H1 (cell line): ENCODE data around the gene RNF152. TPM values are rescaled to one million over a fixed set of nuclear protein-coding genes. Genes with fewer than 3 reads are reported as not detected.

Experiments used
- CTCF ChIA-PET: fragments of 300-600 bp; sonication (Branson Sonifier 250); formaldehyde crosslinking; loops from one replicate; lab custom pipeline; 2021; ENCODE audit not compliant: partially characterized antibody; lab: Charles Lee
- POLR2A ChIA-PET: fragments of 300-600 bp; sonication (Branson Sonifier 250); formaldehyde crosslinking; loops from one replicate; lab custom pipeline; 2021; ENCODE audit warnings: inconsistent platforms; ENCODE audit not compliant: partially characterized antibody; lab: Charles Lee
- DNase-seq, 2 experiments: peaks; one replicate each; pipeline versions ENCODE4 v3.0.0 to v3.0.0-alpha.2; 2010 to 2022; ENCODE audit warnings: low spot score in 2 of 2, low read depth in 1 of 2, mixed read lengths in 1 of 2
- FAIRE-seq: peaks from 2 replicates; lab custom pipeline; 2011; peaks lifted over from hg19 to GRCh38; lab: Jason Lieb, UNC
- H2AFZ ChIP-seq: 2 replicates; pipeline ENCODE4 v1.8.1; 2012; ENCODE audit warnings: low read length, inconsistent platforms
- H2AK5ac ChIP-seq: 2 replicates; pipeline ENCODE4 v1.6.1; 2013; ENCODE audit warnings: low read depth, low read length
- H2BK120ac ChIP-seq: replicated peaks from 2 replicates; pipeline ENCODE3; 2013; ENCODE audit warnings: low read depth, low read length, inconsistent platforms
- H2BK12ac ChIP-seq: 2 replicates; pipeline ENCODE4 v1.6.1; 2013; ENCODE audit warnings: low read depth, low read length
- H2BK15ac ChIP-seq: 2 replicates; pipeline ENCODE4 v1.6.1; 2013; ENCODE audit warnings: low read length
- H2BK20ac ChIP-seq: 2 replicates; pipeline ENCODE4 v1.6.1; 2013; ENCODE audit warnings: low read length
- H2BK5ac ChIP-seq: 2 replicates; pipeline ENCODE4 v1.6.1; 2013; ENCODE audit warnings: low read depth, low read length
- H3K14ac ChIP-seq: 2 replicates; pipeline ENCODE4 v1.6.1; 2013; ENCODE audit warnings: inconsistent platforms; ENCODE audit not compliant: insufficient read length
- H3K18ac ChIP-seq: 2 replicates; pipeline ENCODE4 v1.6.1; 2013; ENCODE audit warnings: low read length; ENCODE audit errors: extremely low read depth
- H3K23ac ChIP-seq: 2 replicates; pipeline ENCODE4 v1.6.1; 2013; ENCODE audit warnings: inconsistent platforms; ENCODE audit not compliant: insufficient read length
- H3K23me2 ChIP-seq: 2 replicates; pipeline ENCODE4 v1.6.1; 2013; ENCODE audit warnings: low read depth, low read length
- H3K27ac ChIP-seq: 2 replicates; pipeline ENCODE4 v1.6.1; 2011; ENCODE audit warnings: low read depth, low read length, inconsistent platforms
- H3K27me3 ChIP-seq, 4 experiments: replicated peaks in 1 of 4; 1 replicate in 1 of 4; 2 replicates in 3 of 4; pipeline versions ENCODE4 v1.6.1 to v1.8.1; 2011 to 2013; ENCODE audit warnings: low read length in 3 of 4, mild to moderate bottlenecking in 3 of 4, inconsistent platforms in 2 of 4, mixed read lengths in 2 of 4, moderate library complexity in 1 of 4; ENCODE audit not compliant: control insufficient read depth in 3 of 4, insufficient read depth in 3 of 4; ENCODE audit errors: extremely low read depth in 1 of 4
- H3K36me3 ChIP-seq, 4 experiments: 2 replicates each; pipeline versions ENCODE4 v1.6.1 to v1.8.1; 2011 to 2013; ENCODE audit warnings: mild to moderate bottlenecking in 4 of 4, low read length in 3 of 4, moderate library complexity in 2 of 4, control low read depth in 1 of 4, inconsistent platforms in 1 of 4; ENCODE audit not compliant: insufficient read depth in 4 of 4, control insufficient read depth in 2 of 4
- H3K4ac ChIP-seq: replicated peaks from 2 replicates; pipeline ENCODE3; 2013; ENCODE audit warnings: low read length, low read depth, mixed read lengths, inconsistent platforms; ENCODE audit not compliant: insufficient read length
- H3K4me1 ChIP-seq, 4 experiments: replicated peaks in 1 of 4; 1 replicate in 1 of 4; 2 replicates in 3 of 4; pipeline versions ENCODE4 v1.6.1 to v1.8.1; 2011 to 2013; ENCODE audit warnings: low read length in 3 of 4, inconsistent platforms in 2 of 4, mixed read lengths in 1 of 4; ENCODE audit not compliant: insufficient read depth in 4 of 4, control insufficient read depth in 3 of 4
- H3K4me2 ChIP-seq, 2 experiments: 2 replicates each; pipeline versions ENCODE4 v1.6.1 to v1.8.1; 2011 to 2013; ENCODE audit warnings: low read depth in 2 of 2, low read length in 2 of 2, control low read depth in 1 of 2, inconsistent platforms in 1 of 2, mild to moderate bottlenecking in 1 of 2; ENCODE audit not compliant: insufficient read depth in 1 of 2
- H3K4me3 ChIP-seq, 4 experiments: fragments of 200-600, 300-600 bp in 1 of 4; sonication (generic), shearing (Covaris generic), sonication (Bioruptor Twin) in 1 of 4; 2 replicates each; pipeline versions ENCODE4 v1.5.1 to v1.8.1; 2011 to 2016; ENCODE audit warnings: low read length in 4 of 4, low read depth in 3 of 4, control low read depth in 2 of 4, inconsistent platforms in 2 of 4, mild to moderate bottlenecking in 2 of 4, mixed read lengths in 1 of 4, moderate library complexity in 1 of 4; ENCODE audit not compliant: insufficient read depth in 2 of 4; ENCODE audit errors: extremely low read depth in 1 of 4
- H3K56ac ChIP-seq: replicated peaks from 2 replicates; pipeline ENCODE3; 2013; ENCODE audit warnings: low read depth, mild to moderate bottlenecking, mixed read lengths, low read length, inconsistent platforms; ENCODE audit not compliant: insufficient read length
- H3K79me1 ChIP-seq: 2 replicates; pipeline ENCODE4 v1.6.1; 2013; ENCODE audit warnings: low read depth, low read length, control low read depth
- H3K79me2 ChIP-seq, 2 experiments: 2 replicates each; pipeline versions ENCODE4 v1.6.1 to v1.8.1; 2012 to 2013; ENCODE audit warnings: low read length in 2 of 2, mild to moderate bottlenecking in 2 of 2, inconsistent platforms in 1 of 2; ENCODE audit not compliant: insufficient read depth in 2 of 2, control insufficient read depth in 1 of 2
- H3K9ac ChIP-seq, 4 experiments: replicated peaks in 1 of 4; 1 replicate in 1 of 4; 2 replicates in 3 of 4; pipeline versions ENCODE4 v1.6.1 to v1.8.1; 2011 to 2013; ENCODE audit warnings: low read depth in 3 of 4, low read length in 3 of 4, control low read depth in 2 of 4, mild to moderate bottlenecking in 2 of 4, moderate library complexity in 2 of 4, inconsistent platforms in 1 of 4; ENCODE audit errors: extremely low read depth in 1 of 4
- H3K9me3 ChIP-seq, 2 experiments: 2 replicates each; pipeline versions ENCODE4 v1.6.1 to v1.8.1; 2012 to 2013; ENCODE audit warnings: mild to moderate bottlenecking in 2 of 2, moderate library complexity in 2 of 2, control low read depth in 1 of 2, inconsistent platforms in 1 of 2, low read depth in 1 of 2, low read length in 1 of 2, mixed read lengths in 1 of 2; ENCODE audit not compliant: insufficient read depth in 2 of 2
- H4K20me1 ChIP-seq, 2 experiments: replicated peaks in 1 of 2; 2 replicates each; pipeline versions ENCODE3 to v1.8.1; 2011 to 2013; ENCODE audit warnings: inconsistent platforms in 2 of 2, low read length in 2 of 2, mild to moderate bottlenecking in 1 of 2; ENCODE audit not compliant: insufficient read depth in 2 of 2, control insufficient read depth in 1 of 2
- H4K5ac ChIP-seq: 2 replicates; pipeline ENCODE4 v1.6.1; 2013; ENCODE audit warnings: low read length, low read depth, mixed read lengths, inconsistent platforms; ENCODE audit not compliant: insufficient read length
- H4K8ac ChIP-seq: 2 replicates; pipeline ENCODE4 v1.8.0; 2013; ENCODE audit warnings: mild to moderate bottlenecking, moderate library complexity, low read length, inconsistent platforms; ENCODE audit not compliant: insufficient read depth; ENCODE audit errors: extremely low read depth
- H4K91ac ChIP-seq: replicated peaks from 2 replicates; pipeline ENCODE3; 2013; ENCODE audit warnings: low read length, mixed read lengths, inconsistent platforms; ENCODE audit not compliant: insufficient read length
- BACH1 ChIP-seq: IDR thresholded peaks from 2 replicates; pipeline ENCODE4 v1.6.1; 2012; ENCODE audit warnings: low read length, improper control_type of control experiment
- EGR1 ChIP-seq: IDR thresholded peaks from 2 replicates; pipeline ENCODE4 v1.6.1; 2011; ENCODE audit warnings: low read depth, low read length, borderline replicate concordance
- FOSL1 ChIP-seq: IDR thresholded peaks from 2 replicates; pipeline ENCODE4 v1.6.1; 2011; ENCODE audit warnings: mild to moderate bottlenecking, low read depth, low read length, moderate library complexity; ENCODE audit not compliant: insufficient read depth
- GABPA ChIP-seq: IDR thresholded peaks from 2 replicates; pipeline ENCODE4 v1.6.1; 2011; ENCODE audit warnings: mild to moderate bottlenecking, low read length, moderate library complexity, borderline replicate concordance; ENCODE audit not compliant: insufficient read depth
- PHF8 ChIP-seq: fragments of 200-600 bp; sonication (generic); conservative IDR thresholded peaks from 2 replicates; pipeline ENCODE4 v1.7.1; 2012; ENCODE audit warnings: low read depth, mild to moderate bottlenecking, inconsistent platforms, low read length, moderate library complexity
- RFX5 ChIP-seq: IDR thresholded peaks from 2 replicates; pipeline ENCODE4 v1.6.1; 2011; ENCODE audit warnings: low read depth, low read length, improper control_type of control experiment, borderline replicate concordance
- RNF2 ChIP-seq: fragments of 200-900, 300-1000 bp; sonication (generic); IDR thresholded peaks from 2 replicates; pipeline ENCODE4 v1.7.1; 2016; ENCODE audit warnings: borderline replicate concordance, low read depth, mild to moderate bottlenecking, antibody characterized with exemption, low read length; ENCODE audit not compliant: poor library complexity, severe bottlenecking; ENCODE audit errors: missing control alignments
- RXRA ChIP-seq: IDR thresholded peaks from 2 replicates; pipeline ENCODE4 v1.6.1; 2011; ENCODE audit warnings: low read depth, mild to moderate bottlenecking, low read length, moderate library complexity; ENCODE audit not compliant: insufficient read depth
- SRF ChIP-seq: IDR thresholded peaks from 2 replicates; pipeline ENCODE4 v1.6.1; 2011; ENCODE audit warnings: mild to moderate bottlenecking, low read depth, low read length, moderate library complexity
- TAF7 ChIP-seq: optimal IDR thresholded peaks from 2 replicates; pipeline ENCODE3; 2011; ENCODE audit warnings: low read depth, mild to moderate bottlenecking, inconsistent platforms, low read length, moderate library complexity, borderline replicate concordance
- TBP ChIP-seq: IDR thresholded peaks from 2 replicates; pipeline ENCODE4 v1.6.1; 2011; ENCODE audit warnings: low read depth, low read length, improper control_type of control experiment
- TCF12 ChIP-seq: IDR thresholded peaks from 2 replicates; pipeline ENCODE4 v1.6.1; 2011; ENCODE audit warnings: low read depth, mild to moderate bottlenecking, low read length
- YY1 ChIP-seq: IDR thresholded peaks from 2 replicates; pipeline ENCODE4 v1.6.1; 2011; ENCODE audit warnings: low read depth, mild to moderate bottlenecking, low read length
- WGBS, 2 experiments: shearing (Covaris generic) in 1 of 2; methylation state at CpG; one replicate each; pipeline versions ENCODE4 v1.1.6 to v1.1.7; 2013 to 2015; ENCODE audit warnings: low lambda C conversion rate in 2 of 2, mixed read lengths in 2 of 2, inconsistent platforms in 1 of 2, low coverage in 1 of 2, missing lambda C conversion rate in 1 of 2; ENCODE audit not compliant: insufficient replicate concordance in 2 of 2, insufficient coverage in 1 of 2, insufficient read length in 1 of 2; ENCODE audit errors: extremely low coverage in 1 of 2, missing lambda C conversion rate in 1 of 2; 5-methylcytosine and 5-hydroxymethylcytosine counted together
- polyA plus RNA-seq, 7 experiments: library from polyadenylated mRNA; depleted of rRNA in 3 of 7; stranded (reverse) in 5 of 7; unstranded in 2 of 7; fragments of >200 nt in 5 of 7; fragments of 200-250 nt in 2 of 7; gene quantifications; 1 replicate in 5 of 7; 2 replicates in 1 of 7; 4 replicates in 1 of 7; pipeline versions ENCODE4 v1.2.1 to v1.2.3, GENCODE V29; 2011 to 2013; ENCODE audit warnings: missing spikeins in 2 of 7, mixed read lengths in 2 of 7
- total RNA-seq: library from RNA; stranded (reverse); fragmentation: NEBNext Ultra II Directional; extraction: Animal tissue kit (Norgen Biotek cat#: 25700); gene quantifications from 2 replicates; pipeline ENCODE4 v1.2.1, GENCODE V29; 2021
- TF ChIP-seq, protein P1 (sequence below): IDR thresholded peaks from 2 replicates; pipeline ENCODE4 v1.6.1; 2012; ENCODE audit warnings: inconsistent platforms

RNF152 gene
- total and polyA plus RNA-seq, 2 of the 8 experiments (the other 6 are each of a cell fraction or from before 2014, with no cell fraction given): 1.1 to 2.7 TPM

DNA sequence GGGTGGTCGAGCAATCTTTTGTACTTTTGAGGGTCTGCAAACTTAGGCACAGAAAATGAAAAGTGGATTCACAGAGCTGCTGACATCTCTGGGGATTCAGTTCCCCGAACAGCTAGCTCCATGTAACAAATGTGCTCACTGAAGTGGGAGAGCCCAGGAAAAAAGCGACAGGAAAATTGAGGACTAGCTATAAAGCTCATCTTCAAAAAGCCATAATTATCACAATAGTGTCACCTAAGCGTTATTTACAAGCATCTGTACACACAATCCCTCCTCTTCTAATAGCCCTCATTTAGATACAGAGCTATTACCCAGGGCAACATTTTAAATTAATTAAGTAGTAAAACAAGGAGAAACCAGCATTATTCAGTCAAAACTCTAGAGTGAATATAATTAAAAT lies 36.1 kb downstream of the RNF152 start:
- H3K9ac ChIP-seq: no peak overlapping the region
- no peaks in the 10 kb centered on the region for H3K36me3 ChIP-seq
- no peak overlapping the region for H3K18ac ChIP-seq
- no peaks in the 10 kb centered on the region for H3K9me3 ChIP-seq
- H3K27ac ChIP-seq: no peak overlapping the region
- no peak overlapping the region for H2AK5ac ChIP-seq
- no peaks in the 10 kb centered on the region for H3K79me2 ChIP-seq
- no peak overlapping the region for H2BK12ac ChIP-seq
- no peak overlapping the region for H3K4ac ChIP-seq
- no peak for FAIRE-seq
- H3K79me1 ChIP-seq: no peaks in the 10 kb centered on the region
- H4K5ac ChIP-seq: no peak overlapping the region
- H3K4me1 ChIP-seq: peaks cover 0 to 6% (median 1%) of the 10 kb centered on the region in 4 experiments; a peak in 2 of 7 replicates
- H4K8ac ChIP-seq: no peak overlapping the region
- no peak overlapping the region for H2BK5ac ChIP-seq
- ChIA-PET POLR2A (no interaction called here), CTCF (interaction anchor here (1.1 to 1.5 kb wide), 3 partner anchors 14 to 44 kb away, joined by 3 to 4 read pairs (median 3); no protein-coding TSS in a partner anchor)
- no peak overlapping the region for H3K4me2 ChIP-seq
- no peak overlapping the region for H2BK20ac ChIP-seq
- no peak overlapping the region for H3K23ac ChIP-seq
- H3K56ac ChIP-seq: no peak overlapping the region
- no peaks in the 10 kb centered on the region for H3K23me2 ChIP-seq
- H4K91ac ChIP-seq: no peak overlapping the region
- peaks cover 0 to 2% of the 10 kb centered on the region in 2 experiments for H4K20me1 ChIP-seq
- no peak overlapping the region for H2BK120ac ChIP-seq
- H2BK15ac ChIP-seq: no peak overlapping the region
- 95% methylated on average over 4 of the region's 4 CpGs; no CpG with 5 or more reads in 1 of the 2 experiments for WGBS, 2 experiments
- H2AFZ ChIP-seq: no peak overlapping the region
- no peak overlapping the region for H3K14ac ChIP-seq
- no peak overlapping the region for H3K4me3 ChIP-seq
- no peaks in the 10 kb centered on the region for H3K27me3 ChIP-seq
- DNase-seq: no peak
- no peak for TF ChIP-seq BACH1
- no peak for TF ChIP-seq TBP
- no peak for TF ChIP-seq SRF
- TF ChIP-seq, protein P1, sequence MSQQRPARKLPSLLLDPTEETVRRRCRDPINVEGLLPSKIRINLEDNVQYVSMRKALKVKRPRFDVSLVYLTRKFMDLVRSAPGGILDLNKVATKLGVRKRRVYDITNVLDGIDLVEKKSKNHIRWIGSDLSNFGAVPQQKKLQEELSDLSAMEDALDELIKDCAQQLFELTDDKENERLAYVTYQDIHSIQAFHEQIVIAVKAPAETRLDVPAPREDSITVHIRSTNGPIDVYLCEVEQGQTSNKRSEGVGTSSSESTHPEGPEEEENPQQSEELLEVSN: no peak
- TF ChIP-seq GABPA: no peak
- no peak for TF ChIP-seq RFX5
- no peak for TF ChIP-seq TAF7
- TF ChIP-seq PHF8: no peak
- TF ChIP-seq TCF12: no peak
- no peak for TF ChIP-seq FOSL1
- no peak for TF ChIP-seq RXRA
- TF ChIP-seq EGR1: no peak
- no peak for TF ChIP-seq YY1
- TF ChIP-seq RNF2: no peak
